HG03103 (cell line): ENCODE measurements around the gene LSM3.

ENCODE experiments used
- ATAC-seq: cut with Tn5 transposase; IDR thresholded peaks from one replicate; pipeline ENCODE4 v1.9.1; 2021; ENCODE audit warnings: low read depth; ENCODE audit not compliant: unreplicated experiment

Gene LSM3

GRCh38 chr3:14235003-14235911 is 56.6 kb downstream of the LSM3 start:
- ATAC-seq: no peak

DNA sequence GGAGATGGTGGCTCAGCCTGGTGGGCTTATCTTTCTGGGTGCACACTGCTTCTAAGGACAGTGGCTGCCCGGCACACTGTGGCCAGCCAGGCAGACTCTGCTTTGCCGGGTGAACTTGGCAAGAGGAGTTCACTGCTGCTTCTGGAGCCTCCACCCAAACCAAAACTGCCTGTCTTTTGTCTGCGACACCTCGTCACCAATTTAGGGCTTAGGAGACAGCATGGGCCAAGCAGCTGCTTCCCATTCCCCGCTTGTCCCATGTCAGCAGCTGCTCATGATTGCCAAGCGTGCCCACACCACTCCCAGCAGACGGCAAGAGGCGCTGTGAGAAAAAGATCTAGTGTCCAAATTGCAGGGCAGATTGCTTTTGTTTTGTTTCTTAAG is 57.3 kb downstream of the LSM3 start:
- ATAC-seq: no peak

- no peak for ATAC-seq
Observed at GRCh38 chr3:14236902-14237301, 58.3 kb downstream of the LSM3 start.

DNA sequence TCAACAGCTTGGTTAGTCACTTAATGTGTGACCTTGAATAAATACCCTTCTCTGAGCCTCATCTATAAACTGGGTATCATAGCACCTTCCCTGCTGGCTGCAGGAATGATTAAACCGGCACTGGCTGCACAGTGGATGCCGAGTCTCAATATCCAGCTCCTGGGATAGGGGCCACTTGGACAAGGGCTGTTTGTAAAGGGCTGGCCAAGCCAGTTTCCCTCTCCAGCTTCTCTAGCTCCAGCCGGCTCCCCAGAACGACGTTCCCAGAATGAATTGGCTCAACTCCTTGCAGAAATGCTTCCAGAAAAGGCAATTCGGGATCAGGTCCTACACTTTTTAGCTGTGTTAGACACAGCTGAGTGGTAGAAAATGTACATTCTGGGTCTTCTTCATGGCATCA is 58.8 kb downstream of the LSM3 start:
- no peak for ATAC-seq

DNA sequence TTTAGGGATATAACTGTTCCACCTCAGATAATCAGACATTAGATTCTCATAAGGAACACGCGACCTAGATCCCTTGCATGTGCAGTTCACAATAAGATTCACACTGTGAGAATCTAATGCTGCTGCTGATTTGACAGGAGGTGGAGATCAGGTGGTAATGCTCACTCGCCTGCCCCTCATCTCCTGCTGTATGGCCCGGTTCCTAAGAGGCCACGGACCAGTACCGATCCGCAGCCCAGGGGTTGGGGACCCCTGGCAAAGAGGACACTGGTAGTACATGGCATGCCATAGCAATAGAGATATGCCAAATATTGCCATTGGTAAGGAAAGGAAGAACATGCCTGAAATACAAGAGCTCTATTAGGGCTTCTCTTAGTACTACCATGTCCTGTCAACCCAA is 59.7 kb downstream of the LSM3 start:
- no peak for ATAC-seq

DNA sequence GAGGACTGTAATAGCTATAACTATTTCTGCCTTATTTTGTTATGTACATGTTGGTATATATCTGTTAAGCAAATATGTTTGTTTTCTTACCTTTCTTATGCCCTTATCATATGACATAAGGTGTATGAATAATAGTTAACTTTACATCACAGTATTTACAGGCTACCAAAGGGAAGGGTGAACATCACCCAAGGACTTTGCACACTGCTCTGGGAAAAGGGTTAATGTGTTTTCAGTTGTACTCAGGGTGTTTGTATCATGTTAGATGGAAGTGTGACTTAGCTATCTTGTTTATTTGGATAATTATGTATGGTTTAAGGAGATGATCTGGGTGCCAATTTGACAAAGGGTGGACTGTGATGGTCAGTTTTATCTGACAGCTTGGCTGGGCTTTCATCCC is 60.3 kb downstream of the LSM3 start:
- no peak for ATAC-seq

DNA sequence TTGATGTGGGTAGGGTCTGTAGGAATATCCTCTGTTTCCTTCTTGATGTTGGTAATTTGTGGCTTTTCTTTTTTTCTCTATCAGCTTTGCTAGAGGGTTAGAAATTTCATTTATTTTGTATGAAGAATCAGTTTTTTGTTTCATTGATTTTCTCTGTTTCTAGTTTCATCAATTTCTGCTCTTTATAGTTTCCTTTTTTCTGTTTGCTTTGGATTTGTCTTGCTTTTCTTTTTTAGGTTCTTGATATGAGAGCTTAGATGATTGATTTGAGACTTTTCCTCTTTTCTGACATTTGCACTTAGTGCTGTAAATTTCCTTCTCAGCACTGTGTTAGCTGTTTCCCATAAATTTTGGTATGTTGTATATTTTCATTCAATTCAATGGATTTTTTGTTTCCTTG is 61.3 kb downstream of the LSM3 start:
- ATAC-seq: no peak

- no peak for ATAC-seq
Observed at GRCh38 chr3:14240366-14240765, 61.7 kb downstream of the LSM3 start.

DNA sequence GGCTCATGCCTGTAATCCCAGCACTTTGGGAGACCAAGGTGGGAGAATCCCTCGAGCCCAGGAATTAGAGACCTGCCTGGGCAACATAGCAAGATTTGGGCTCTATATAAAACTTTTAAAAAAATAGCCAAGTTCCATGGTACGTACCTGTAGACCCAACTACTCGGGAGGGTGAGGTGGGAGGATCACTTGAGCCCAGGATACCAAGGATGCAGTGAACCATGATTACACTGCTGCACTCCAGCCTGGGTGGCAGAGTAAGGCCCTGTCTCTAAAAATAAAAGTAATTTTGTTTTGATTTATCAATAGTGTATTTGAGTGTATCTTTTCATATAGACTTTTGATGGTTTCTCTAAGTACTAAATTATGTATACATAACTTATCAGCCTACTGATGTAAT is 63.1 kb downstream of the LSM3 start:
- no peak for ATAC-seq

GRCh38 chr3:14242490-14243311 is 64.1 kb downstream of the LSM3 start:
- no peak for ATAC-seq

GRCh38 chr3:14243782-14244181 is 65.2 kb downstream of the LSM3 start:
- no peak for ATAC-seq

DNA sequence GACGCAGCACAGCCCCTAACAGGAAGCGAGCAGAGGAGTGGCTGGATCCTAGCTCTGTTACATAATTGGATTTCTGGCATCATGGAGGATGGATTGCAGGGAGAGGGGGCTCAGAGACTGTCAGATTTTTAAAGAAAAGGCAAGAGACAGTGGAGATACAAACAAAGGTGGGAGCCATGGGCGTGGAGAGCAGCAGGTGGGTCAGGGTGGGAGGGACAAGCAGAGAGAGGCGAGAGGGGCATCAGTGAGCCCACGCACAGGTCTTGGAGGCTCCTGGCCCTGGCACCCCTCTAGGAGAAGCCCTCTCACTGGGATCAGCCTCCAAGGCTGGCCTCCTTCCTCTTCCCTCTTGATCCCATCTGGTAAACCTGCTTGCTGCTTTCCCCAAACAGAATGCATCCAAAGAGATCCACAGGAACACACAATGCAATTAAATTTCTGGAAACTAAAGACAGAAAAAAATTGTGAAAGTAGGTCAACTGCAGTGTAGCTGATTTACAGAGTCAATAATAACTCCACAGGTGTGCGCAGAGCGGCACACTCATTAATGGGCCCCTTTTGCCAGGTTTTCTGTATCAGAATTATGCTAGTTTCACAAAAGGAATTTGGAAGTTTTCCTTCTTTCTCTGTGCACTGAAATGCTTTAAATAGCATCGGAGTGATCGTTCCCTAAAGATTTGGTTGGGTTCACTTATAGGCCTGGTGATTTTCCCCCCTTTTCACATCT is 66.1 kb downstream of the LSM3 start:
- ATAC-seq: no peak

DNA sequence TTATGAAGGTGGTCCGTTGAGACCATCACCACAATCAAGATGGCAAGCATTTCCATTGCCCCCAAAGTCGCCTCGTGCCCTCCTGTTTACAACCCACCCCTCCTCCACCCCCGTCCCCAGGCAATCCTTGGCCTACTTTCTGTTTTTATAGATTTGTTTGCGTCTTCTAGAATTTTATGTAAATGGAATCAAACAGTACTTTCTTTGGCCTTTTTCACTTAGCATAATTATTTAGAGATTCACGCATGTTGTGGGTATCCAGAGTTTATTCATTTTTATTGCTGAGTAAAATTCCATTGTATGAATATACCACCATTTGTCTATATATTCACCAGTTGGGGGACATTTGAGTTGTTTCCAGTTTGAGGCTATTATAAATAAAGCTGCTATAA is 66.6 kb downstream of the LSM3 start:
- no peak for ATAC-seq

DNA sequence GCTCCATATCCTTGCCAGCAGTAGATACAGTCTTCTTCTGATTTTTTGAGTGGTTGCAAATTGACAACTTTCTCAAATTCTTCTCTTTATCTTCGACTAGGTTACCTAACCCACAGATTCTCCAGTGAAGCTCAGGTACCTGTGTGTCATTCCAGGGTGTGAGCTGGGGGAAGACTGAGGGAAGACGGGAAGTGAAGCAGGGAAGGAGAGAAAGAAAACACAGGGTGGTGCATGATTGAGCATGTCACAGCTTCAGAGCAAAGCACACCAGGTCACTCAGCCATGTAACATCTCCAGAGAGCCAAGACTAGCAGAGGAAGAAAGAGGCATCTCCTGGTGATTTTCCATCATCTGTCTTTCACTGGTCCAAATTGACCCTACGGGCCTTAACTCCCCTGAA is 67.2 kb downstream of the LSM3 start:
- no peak for ATAC-seq

- no peak for ATAC-seq
Observed at GRCh38 chr3:14246414-14246813, 67.8 kb downstream of the LSM3 start.

- ATAC-seq: no peak
Observed at GRCh38 chr3:14248477-14248848, 69.8 kb downstream of the LSM3 start.

DNA sequence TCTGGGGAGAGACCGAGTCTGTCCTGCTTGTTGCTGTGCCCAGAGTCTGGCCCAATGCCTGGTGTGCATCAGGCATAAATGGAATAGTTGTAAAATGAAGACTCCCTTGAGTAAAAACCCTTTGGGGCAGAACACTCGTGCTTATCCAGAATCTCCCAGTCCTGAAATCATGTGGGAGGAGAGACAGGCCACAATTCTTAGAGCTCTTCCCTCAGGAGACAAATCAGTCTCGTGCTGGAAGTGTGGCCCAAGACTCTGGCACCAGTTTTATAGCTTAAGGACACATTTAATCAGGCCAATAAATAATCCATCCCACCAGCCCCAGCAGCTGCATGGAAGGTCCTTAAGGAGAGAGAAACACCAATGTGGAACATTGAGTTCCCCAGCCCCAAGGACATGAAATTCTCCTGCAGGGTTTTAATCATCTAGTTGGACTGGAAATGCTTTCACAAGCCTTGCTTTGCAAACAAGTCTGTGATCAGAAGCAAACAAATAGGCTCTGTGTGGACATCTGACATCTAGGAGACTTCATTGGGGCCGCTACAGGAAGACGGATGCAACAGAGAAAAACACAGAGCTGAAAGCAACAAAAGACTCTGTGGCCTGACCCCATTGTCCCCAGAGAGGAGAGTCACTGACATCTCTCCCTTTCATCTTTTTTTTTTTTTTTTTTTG is 70.4 kb downstream of the LSM3 start:
- no peak for ATAC-seq
